Gastrocnemius medialis (tissue), 4 donors: ENCODE data around the gene FANCE. TPM values are rescaled to one million over a fixed set of nuclear protein-coding genes. Genes with fewer than 3 reads are reported as not detected.

Source experiments
- ATAC-seq, 2 donors: fragments of 150-250 bp; one replicate each; pipeline ENCODE4 v1.9.1; 2016
- DNase-seq, 2 donors: peaks; one replicate each; pipeline ENCODE4 v3.0.0-alpha.2; 2019
- H3K27ac ChIP-seq, 4 donors: fragments of 200-600 bp; sonication (generic); 1 replicate in 1 of 4; 2 replicates in 3 of 4; pipeline ENCODE4 v1.5.1; 2016 to 2018; ENCODE audit warnings: mild to moderate bottlenecking in 2 of 4, moderate library complexity in 1 of 4
- H3K27me3 ChIP-seq, 3 donors: fragments of 200-600 bp; sonication (generic) in 2 of 3; 1 replicate in 1 of 3; 2 replicates in 2 of 3; pipeline versions ENCODE4 v1.5.1 to v1.6.0; 2016 to 2019; ENCODE audit warnings: mild to moderate bottlenecking in 1 of 3, moderate library complexity in 1 of 3
- H3K36me3 ChIP-seq, 2 donors: fragments of 200-600 bp; sonication (generic) in 1 of 2; one replicate each; pipeline ENCODE4 v1.5.1; 2017 to 2018
- H3K4me1 ChIP-seq, 2 donors: fragments of 200-600 bp; sonication (generic) in 1 of 2; one replicate each; pipeline ENCODE4 v1.5.1; 2016 to 2017; ENCODE audit warnings: mild to moderate bottlenecking in 2 of 2
- H3K4me3 ChIP-seq, 4 donors: fragments of 200-600 bp; sonication (generic) in 3 of 4; 1 replicate in 1 of 4; 2 replicates in 3 of 4; pipeline ENCODE4 v1.5.1; 2016 to 2019; ENCODE audit warnings: mild to moderate bottlenecking in 2 of 4
- H3K9me3 ChIP-seq, 3 donors: fragments of 200-600 bp; sonication (generic) in 2 of 3; 1 replicate in 1 of 3; 2 replicates in 2 of 3; pipeline ENCODE4 v1.5.1; 2016 to 2019
- CTCF ChIP-seq, 5 experiments: fragments of 450-650 bp in 3 of 5; fragments of 200-600 bp in 2 of 5; sonication (generic) in 2 of 5; IDR thresholded peaks in 4 of 5; conservative IDR thresholded peaks in 1 of 5; 1 replicate in 4 of 5; 2 replicates in 1 of 5; pipeline ENCODE4 v1.5.1; 2016 to 2019; ENCODE audit warnings: antibody characterized with exemption in 5 of 5, mild to moderate bottlenecking in 3 of 5, moderate library complexity in 3 of 5
- POLR2A ChIP-seq, 2 donors: fragments of 450-650 bp; IDR thresholded peaks; one replicate each; pipeline ENCODE4 v1.6.1; 2017; ENCODE audit warnings: antibody characterized with exemption in 2 of 2, mild to moderate bottlenecking in 2 of 2, moderate library complexity in 2 of 2
- in situ Hi-C, 4 donors: fragments of 200-750 bp; cut with MboI; loops; one replicate each; pipeline versions ENCODE4 v1.15.0 to v1.8.0; 2017; ENCODE audit warnings: low sequenced_read_pairs in 4 of 4
- intact Hi-C: fragments of 100-400 bp; cut with DNase I; formaldehyde crosslinking; loops from one replicate; pipeline ENCODE4 v1.15.1; 2023; ENCODE audit warnings: low total_unique reads
- total RNA-seq, 4 donors: library from RNA; depleted of rRNA; stranded (reverse); fragments of >200 nt; gene quantifications; one replicate each; pipeline versions ENCODE4 v1.1.0 to v1.2.3, GENCODE V29; 2016

The FANCE gene
- total RNA-seq, 4 donors from 2014 or later: 2.5 to 10.5 (median 5.9) TPM

DNA sequence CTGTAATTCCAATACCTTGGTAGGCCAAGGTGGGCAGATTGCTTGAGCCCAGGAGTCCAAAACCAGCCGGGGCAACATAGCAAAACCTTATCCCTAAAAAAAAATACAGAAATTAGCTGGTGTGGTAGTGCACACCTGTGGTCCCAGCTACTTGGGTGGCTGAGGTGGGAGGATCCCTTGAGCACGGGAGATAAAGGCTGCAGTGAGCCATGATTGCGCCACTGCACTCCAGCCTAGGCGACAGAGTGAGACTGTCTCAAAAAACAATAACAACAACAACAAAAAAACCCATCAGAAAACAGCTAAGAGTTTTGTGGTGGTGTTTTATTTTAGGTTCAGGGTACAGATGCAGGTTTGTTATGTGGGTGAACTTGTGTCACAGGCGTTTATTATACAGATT, 42.9 kb upstream of the FANCE start:
- H3K27me3 ChIP-seq: no peaks in the 10 kb centered on the region
- TF ChIP-seq POLR2A (IDR thresholded peaks at IDR 0.05) (no peak), CTCF (IDR thresholded peaks at IDR 0.05 in 4 of 5, conservative IDR thresholded peaks at IDR 0.05 in 1 of 5) (no peak)
- no peaks in the 10 kb centered on the region for H3K4me1 ChIP-seq
- no peak overlapping the region for H3K27ac ChIP-seq
- DNase-seq: no peak
- in situ Hi-C loops: no loop called here
- H3K36me3 ChIP-seq: peaks cover 0 to 24% of the 10 kb centered on the region in 2 donors
- H3K4me3 ChIP-seq: no peak overlapping the region
- intact Hi-C loops: no loop called here
- no peaks in the 10 kb centered on the region for H3K9me3 ChIP-seq
- ATAC-seq: no peak

- Histone ChIP-seq H3K9me3 (no peaks in the 10 kb centered on the region), H3K27me3 (no peaks in the 10 kb centered on the region), H3K36me3 (peaks cover 0 to 24% of the 10 kb centered on the region in 2 donors), H3K4me1 (peaks cover 7 to 8% of the 10 kb centered on the region in 2 donors), H3K4me3 (no peak overlapping the region), H3K27ac (no peak overlapping the region)
- ATAC-seq (no peak), DNase-seq (no peak)
- no peak for TF ChIP-seq CTCF (IDR thresholded peaks at IDR 0.05 in 4 of 5, conservative IDR thresholded peaks at IDR 0.05 in 1 of 5)
- in situ Hi-C loops: no loop called here
- intact Hi-C loops: no loop called here
These were observed 42.0 kb upstream of the FANCE start for GRCh38 chr6:35410131-35410530.

- intact Hi-C loops (no loop called here), in situ Hi-C loops (no loop called here)
- DNase-seq (no peak), ATAC-seq (no peak)
- Histone ChIP-seq H3K27ac (no peak overlapping the region), H3K9me3 (no peaks in the 10 kb centered on the region), H3K4me3 (no peak overlapping the region), H3K27me3 (no peaks in the 10 kb centered on the region), H3K36me3 (peaks cover 0 to 24% of the 10 kb centered on the region in 2 donors), H3K4me1 (peaks cover 7 to 9% of the 10 kb centered on the region in 2 donors)
- no peak for TF ChIP-seq POLR2A (IDR thresholded peaks at IDR 0.05)
- no peak for TF ChIP-seq CTCF (IDR thresholded peaks at IDR 0.05 in 4 of 5, conservative IDR thresholded peaks at IDR 0.05 in 1 of 5)
These were observed 41.1 kb upstream of the FANCE start for GRCh38 chr6:35411066-35411465.

DNA sequence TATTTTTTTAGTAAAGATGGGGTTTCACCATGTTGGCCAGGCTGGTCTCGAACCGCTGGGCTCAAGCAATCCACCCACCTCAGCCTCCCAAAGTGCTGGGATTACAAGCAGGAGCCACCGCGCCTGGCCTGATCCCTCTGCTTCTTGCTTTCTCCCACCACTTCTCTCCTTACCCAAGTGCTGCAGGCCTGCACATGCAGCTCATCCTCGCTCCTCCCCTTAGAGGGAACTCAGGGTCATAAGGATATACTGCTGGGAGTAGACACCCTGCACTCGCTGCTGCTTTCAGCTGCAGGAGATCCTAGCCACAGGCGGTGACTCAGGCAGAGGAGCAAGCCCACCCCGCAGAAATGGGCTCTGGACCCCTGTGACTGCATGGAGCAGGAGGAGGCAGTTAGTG, 40.0 kb upstream of the FANCE start:
- Histone ChIP-seq H3K27ac (no peak overlapping the region), H3K4me1 (peaks cover 7 to 9% of the 10 kb centered on the region in 2 donors), H3K27me3 (no peaks in the 10 kb centered on the region), H3K4me3 (no peak overlapping the region), H3K36me3 (peaks cover 0 to 24% of the 10 kb centered on the region in 2 donors), H3K9me3 (no peaks in the 10 kb centered on the region)
- intact Hi-C loops: no loop called here
- no peak for DNase-seq
- no peak for TF ChIP-seq CTCF (IDR thresholded peaks at IDR 0.05 in 4 of 5, conservative IDR thresholded peaks at IDR 0.05 in 1 of 5)
- no peak for TF ChIP-seq POLR2A (IDR thresholded peaks at IDR 0.05)
- in situ Hi-C loops: no loop called here
- ATAC-seq: no peak

DNA sequence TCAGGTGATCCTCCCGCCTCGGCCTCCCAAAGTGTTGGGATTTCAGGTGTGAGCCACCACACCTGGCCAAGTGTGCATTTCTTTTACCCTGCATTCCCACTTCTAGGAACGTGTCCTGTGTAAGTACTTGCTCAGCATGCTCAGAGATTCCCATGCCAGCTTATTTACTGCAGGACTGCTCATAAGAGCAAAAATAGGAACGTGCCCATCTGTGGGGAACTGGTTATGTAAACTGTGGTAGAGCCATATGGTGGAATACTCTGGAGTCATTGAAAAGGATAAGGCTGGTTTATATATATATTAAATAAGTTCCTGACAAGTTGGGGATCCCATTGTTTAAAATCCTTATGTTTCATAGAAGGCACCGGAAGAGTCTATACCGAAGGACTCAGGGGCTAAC, 38.2 kb upstream of the FANCE start:
- TF ChIP-seq CTCF (IDR thresholded peaks at IDR 0.05 in 4 of 5, conservative IDR thresholded peaks at IDR 0.05 in 1 of 5): no peak
- TF ChIP-seq POLR2A (IDR thresholded peaks at IDR 0.05): no peak
- peaks cover 10 to 11% of the 10 kb centered on the region in 2 donors for H3K4me1 ChIP-seq
- H3K4me3 ChIP-seq: no peak overlapping the region
- ATAC-seq (no peak), DNase-seq (no peak)
- H3K36me3 ChIP-seq: peaks cover 0 to 30% of the 10 kb centered on the region in 2 donors
- H3K9me3 ChIP-seq: no peaks in the 10 kb centered on the region
- intact Hi-C loops (no loop called here), in situ Hi-C loops (no loop called here)
- no peak overlapping the region for H3K27ac ChIP-seq
- no peaks in the 10 kb centered on the region for H3K27me3 ChIP-seq
